Lower leg skin (tissue), 3 donors: Measurements from ENCODE around the gene DUOX1.

Experiments
- POLR2A ChIP-seq, 2 donors: fragments of 450-650 bp; IDR thresholded peaks; one replicate each; pipeline ENCODE4 v1.6.1; 2016 to 2017; ENCODE audit warnings: antibody characterized with exemption in 2 of 2, mild to moderate bottlenecking in 1 of 2, moderate library complexity in 1 of 2
- TF ChIP-seq, protein P1 (sequence below), 3 donors: fragments of 450-650 bp; IDR thresholded peaks; one replicate each; pipeline ENCODE4 v1.5.1; 2016; ENCODE audit warnings: antibody characterized with exemption in 3 of 3, mild to moderate bottlenecking in 3 of 3, moderate library complexity in 2 of 3

DNA sequence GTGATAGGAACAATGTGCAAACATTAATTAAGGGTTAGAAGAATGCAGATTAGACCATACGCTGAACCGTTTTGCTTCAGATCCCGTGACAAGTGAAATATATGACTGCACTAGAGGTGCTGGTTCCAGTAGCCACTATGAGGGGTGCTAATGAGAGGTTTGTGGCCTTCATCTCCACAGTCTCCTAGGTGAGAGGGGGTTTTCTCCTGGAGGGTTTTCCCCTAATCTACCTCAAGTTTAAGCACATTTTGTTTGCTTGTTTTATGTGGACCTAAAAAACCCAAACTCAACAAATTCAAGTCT, 71.7 kb downstream of the DUOX1 start:
- TF ChIP-seq, protein P1, sequence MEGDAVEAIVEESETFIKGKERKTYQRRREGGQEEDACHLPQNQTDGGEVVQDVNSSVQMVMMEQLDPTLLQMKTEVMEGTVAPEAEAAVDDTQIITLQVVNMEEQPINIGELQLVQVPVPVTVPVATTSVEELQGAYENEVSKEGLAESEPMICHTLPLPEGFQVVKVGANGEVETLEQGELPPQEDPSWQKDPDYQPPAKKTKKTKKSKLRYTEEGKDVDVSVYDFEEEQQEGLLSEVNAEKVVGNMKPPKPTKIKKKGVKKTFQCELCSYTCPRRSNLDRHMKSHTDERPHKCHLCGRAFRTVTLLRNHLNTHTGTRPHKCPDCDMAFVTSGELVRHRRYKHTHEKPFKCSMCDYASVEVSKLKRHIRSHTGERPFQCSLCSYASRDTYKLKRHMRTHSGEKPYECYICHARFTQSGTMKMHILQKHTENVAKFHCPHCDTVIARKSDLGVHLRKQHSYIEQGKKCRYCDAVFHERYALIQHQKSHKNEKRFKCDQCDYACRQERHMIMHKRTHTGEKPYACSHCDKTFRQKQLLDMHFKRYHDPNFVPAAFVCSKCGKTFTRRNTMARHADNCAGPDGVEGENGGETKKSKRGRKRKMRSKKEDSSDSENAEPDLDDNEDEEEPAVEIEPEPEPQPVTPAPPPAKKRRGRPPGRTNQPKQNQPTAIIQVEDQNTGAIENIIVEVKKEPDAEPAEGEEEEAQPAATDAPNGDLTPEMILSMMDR (IDR thresholded peaks at IDR 0.05): no peak
- TF ChIP-seq POLR2A (IDR thresholded peaks at IDR 0.05): no peak
